Inferior parietal cortex (tissue), 1 donor: Measurements from ENCODE around the gene RNASEH1.
"Not testable (repeated sequence)": the region's sequence is repeated elsewhere in the genome, so short reads cannot be mapped to it uniquely, and the experiment has no call there.

Source experiments
- DNase-seq: peaks from one replicate; pipeline ENCODE4 v3.0.0-alpha.2; 2016; ENCODE audit errors: extremely low spot score

The RNASEH1 gene

GRCh38 chr2:3519255-3520205 lies 38.6 kb downstream of the RNASEH1 start, which contains the start of gene ADI1:
Gene ADI1 (minus strand): TSS chr2:3519531. CDS start chr2:3519487, 44 bp downstream.
- peak; percentile 53 for DNase-seq

GRCh38 chr2:3518496-3519254 lies 39.5 kb downstream of the RNASEH1 start:
- DNase-seq = peak; percentile 93

- no peak for DNase-seq
These were observed 40.1 kb downstream of the RNASEH1 start for GRCh38 chr2:3517948-3518495.

GRCh38 chr2:3516831-3517230 lies 41.3 kb downstream of the RNASEH1 start:
- DNase-seq = no peak

- not testable (repeated sequence) for DNase-seq
These were observed 42.7 kb downstream of the RNASEH1 start for GRCh38 chr2:3515438-3515837.

- DNase-seq = no peak
These were observed 44.9 kb downstream of the RNASEH1 start for GRCh38 chr2:3513026-3513810.

GRCh38 chr2:3512086-3512485 lies 46.0 kb downstream of the RNASEH1 start:
- no peak for DNase-seq

- no peak for DNase-seq
These were observed 52.4 kb downstream of the RNASEH1 start for GRCh38 chr2:3505771-3506170.

GRCh38 chr2:3504741-3505140 lies 53.4 kb downstream of the RNASEH1 start:
- no peak for DNase-seq

GRCh38 chr2:3503483-3503882 lies 54.6 kb downstream of the RNASEH1 start:
- DNase-seq = no peak

- no peak for DNase-seq
These were observed 55.1 kb downstream of the RNASEH1 start for GRCh38 chr2:3503046-3503445.

- no peak for DNase-seq
These were observed 57.7 kb downstream of the RNASEH1 start for GRCh38 chr2:3500326-3500899.

GRCh38 chr2:3498783-3499394 lies 59.2 kb downstream of the RNASEH1 start:
- DNase-seq = no peak

GRCh38 chr2:3496708-3497080 lies 61.4 kb downstream of the RNASEH1 start:
- DNase-seq = not testable (repeated sequence)
